ENCODE data around the gene DLG4.
A peak's percentile ranks its signal among the peaks of the same experiment; 100 is the strongest.

Gene DLG4

DNA sequence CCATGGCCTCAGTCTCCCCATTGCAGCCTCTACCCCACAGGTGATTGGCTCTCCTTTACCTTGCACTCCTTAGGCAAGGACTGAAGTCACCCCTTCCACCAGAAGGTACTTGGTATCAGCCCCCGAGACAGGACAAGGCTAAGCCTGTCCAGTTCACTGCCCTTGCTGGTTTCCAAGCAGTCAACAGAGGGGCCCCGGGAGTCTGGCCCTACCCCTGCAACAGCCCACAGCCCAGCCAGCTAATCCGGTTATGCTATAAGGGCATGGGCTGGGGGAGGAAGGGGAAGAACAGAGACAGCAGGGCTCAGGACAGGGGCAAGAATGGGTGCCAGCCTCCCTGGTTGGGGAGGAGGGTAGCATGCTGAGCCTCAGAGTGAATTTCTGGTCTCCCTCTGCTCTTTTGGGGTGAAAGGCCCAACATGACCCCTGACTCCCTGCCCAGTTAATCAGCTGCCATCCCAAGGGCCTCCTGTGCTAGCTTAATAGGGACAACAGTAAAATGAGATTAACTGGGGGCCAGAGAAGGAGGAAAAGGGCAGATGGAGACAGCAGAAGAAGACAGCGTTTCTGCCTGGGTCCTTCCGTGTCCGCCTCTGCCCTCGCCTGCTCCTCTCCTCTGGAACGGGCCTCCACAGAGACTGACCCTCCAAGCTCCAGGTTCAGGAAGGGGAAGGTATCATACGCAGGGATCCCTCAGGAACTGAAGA, 10.7 kb downstream of the DLG4 start:
- ChIA-PET POLR2A (no interaction called here), CTCF (interaction anchor here (2.0 kb wide), 1 partner anchor 32 kb away, joined by 8 read pairs; no protein-coding TSS in a partner anchor)
- no peaks in the 10 kb centered on the region for H3K9me3 ChIP-seq (ENCODE audit: control insufficient read depth, insufficient read depth, low read depth, low read length)
- H3K4me3 ChIP-seq (ENCODE audit: low read depth, low read length): no peak overlapping the region
- H3K36me3 ChIP-seq (ENCODE audit: control insufficient read depth in 2 of 2, insufficient read depth in 1 of 2, low read length in 2 of 2): peaks cover 0 to 5% of the 10 kb centered on the region in 2 experiments; a peak in 1 of 3 replicates
- peaks cover 7% of the 10 kb centered on the region; the same call in 1 of the 2 replicates for H3K4me1 ChIP-seq (ENCODE audit: control insufficient read depth, insufficient read depth, low read length)
- no peak overlapping the region for H3K27ac ChIP-seq (ENCODE audit: extremely low read depth, low read depth, low read length)
- TF ChIP-seq, protein P1, sequence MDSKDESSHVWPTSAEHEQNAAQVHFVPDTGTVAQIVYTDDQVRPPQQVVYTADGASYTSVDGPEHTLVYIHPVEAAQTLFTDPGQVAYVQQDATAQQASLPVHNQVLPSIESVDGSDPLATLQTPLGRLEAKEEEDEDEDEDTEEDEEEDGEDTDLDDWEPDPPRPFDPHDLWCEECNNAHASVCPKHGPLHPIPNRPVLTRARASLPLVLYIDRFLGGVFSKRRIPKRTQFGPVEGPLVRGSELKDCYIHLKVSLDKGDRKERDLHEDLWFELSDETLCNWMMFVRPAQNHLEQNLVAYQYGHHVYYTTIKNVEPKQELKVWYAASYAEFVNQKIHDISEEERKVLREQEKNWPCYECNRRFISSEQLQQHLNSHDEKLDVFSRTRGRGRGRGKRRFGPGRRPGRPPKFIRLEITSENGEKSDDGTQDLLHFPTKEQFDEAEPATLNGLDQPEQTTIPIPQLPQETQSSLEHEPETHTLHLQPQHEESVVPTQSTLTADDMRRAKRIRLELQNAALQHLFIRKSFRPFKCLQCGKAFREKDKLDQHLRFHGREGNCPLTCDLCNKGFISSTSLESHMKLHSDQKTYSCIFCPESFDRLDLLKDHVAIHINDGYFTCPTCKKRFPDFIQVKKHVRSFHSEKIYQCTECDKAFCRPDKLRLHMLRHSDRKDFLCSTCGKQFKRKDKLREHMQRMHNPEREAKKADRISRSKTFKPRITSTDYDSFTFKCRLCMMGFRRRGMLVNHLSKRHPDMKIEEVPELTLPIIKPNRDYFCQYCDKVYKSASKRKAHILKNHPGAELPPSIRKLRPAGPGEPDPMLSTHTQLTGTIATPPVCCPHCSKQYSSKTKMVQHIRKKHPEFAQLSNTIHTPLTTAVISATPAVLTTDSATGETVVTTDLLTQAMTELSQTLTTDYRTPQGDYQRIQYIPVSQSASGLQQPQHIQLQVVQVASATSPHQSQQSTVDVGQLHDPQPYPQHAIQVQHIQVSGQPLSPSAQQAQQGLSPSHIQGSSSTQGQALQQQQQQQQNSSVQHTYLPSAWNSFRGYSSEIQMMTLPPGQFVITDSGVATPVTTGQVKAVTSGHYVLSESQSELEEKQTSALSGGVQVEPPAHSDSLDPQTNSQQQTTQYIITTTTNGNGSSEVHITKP (tag by site-specific recombination; IDR thresholded peaks at IDR 0.05): 0 out of 2 replicates have a peak, but pooled peaks have one; percentile 27
- TF ChIP-seq SALL2 (tag by site-specific recombination; IDR thresholded peaks at IDR 0.05; ENCODE audit: borderline replicate concordance): no peak

DNA sequence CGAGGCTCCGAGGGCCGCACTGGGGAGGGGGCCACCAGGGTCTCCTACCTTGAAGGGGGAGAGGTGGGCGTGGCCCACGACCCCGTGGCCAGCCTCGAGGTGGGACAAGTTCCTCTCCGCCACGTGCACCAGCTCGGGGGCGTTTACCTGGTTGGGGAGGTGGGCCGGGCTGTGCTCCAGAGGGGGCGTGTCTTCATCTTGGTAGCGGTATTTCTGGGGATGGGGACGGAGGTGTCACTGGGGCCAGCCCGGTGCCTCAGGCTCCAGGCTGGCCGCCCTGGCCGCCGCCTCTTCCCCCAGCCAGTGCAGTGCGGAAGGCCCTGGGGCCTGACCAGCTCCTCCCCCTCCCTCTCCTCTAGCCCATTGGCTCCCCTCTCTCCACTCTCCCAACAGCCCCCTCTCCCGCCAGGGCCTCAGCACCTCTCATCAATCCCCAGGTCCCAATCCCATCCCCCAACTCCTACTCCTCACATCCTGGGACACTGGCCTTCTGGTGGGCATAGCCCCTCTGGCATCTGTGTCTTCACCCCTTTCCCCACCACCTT, 11.5 kb downstream of the DLG4 start:
- Histone ChIP-seq H3K4me3 (ENCODE audit: low read depth, low read length) (no peak overlapping the region), H3K36me3 (ENCODE audit: control insufficient read depth in 2 of 2, insufficient read depth in 1 of 2, low read length in 2 of 2) (peaks cover 0 to 13% of the 10 kb centered on the region in 2 experiments; a peak in 1 of 3 replicates), H3K27ac (ENCODE audit: extremely low read depth, low read depth, low read length) (no peak overlapping the region), H3K4me1 (ENCODE audit: control insufficient read depth, insufficient read depth, low read length) (peaks cover 3% of the 10 kb centered on the region; the same call in 1 of the 2 replicates), H3K9me3 (ENCODE audit: control insufficient read depth, insufficient read depth, low read depth, low read length) (no peaks in the 10 kb centered on the region)
- CTCF ChIA-PET: interaction anchor here (2.0 kb wide), 1 partner anchor 31 kb away, joined by 8 read pairs; no protein-coding TSS in a partner anchor
- POLR2A ChIA-PET: interaction anchor here (0.6 to 0.9 kb wide), 2 partner anchors 13 to 140 kb away, joined by 3 to 5 read pairs; no protein-coding TSS in a partner anchor
- TF ChIP-seq ZNF558 (tag by site-specific recombination; IDR thresholded peaks at IDR 0.05): no peak
- peak; percentile 55; the same call in 1 of the 2 replicates for TF ChIP-seq KLF9 (tag by site-specific recombination; IDR thresholded peaks at IDR 0.05; ENCODE audit: low read depth)
- TF ChIP-seq ZBTB7A (tag by site-specific recombination; IDR thresholded peaks at IDR 0.05; ENCODE audit: low read depth): 0 out of 2 replicates have a peak, but pooled peaks have one; percentile 51

DNA sequence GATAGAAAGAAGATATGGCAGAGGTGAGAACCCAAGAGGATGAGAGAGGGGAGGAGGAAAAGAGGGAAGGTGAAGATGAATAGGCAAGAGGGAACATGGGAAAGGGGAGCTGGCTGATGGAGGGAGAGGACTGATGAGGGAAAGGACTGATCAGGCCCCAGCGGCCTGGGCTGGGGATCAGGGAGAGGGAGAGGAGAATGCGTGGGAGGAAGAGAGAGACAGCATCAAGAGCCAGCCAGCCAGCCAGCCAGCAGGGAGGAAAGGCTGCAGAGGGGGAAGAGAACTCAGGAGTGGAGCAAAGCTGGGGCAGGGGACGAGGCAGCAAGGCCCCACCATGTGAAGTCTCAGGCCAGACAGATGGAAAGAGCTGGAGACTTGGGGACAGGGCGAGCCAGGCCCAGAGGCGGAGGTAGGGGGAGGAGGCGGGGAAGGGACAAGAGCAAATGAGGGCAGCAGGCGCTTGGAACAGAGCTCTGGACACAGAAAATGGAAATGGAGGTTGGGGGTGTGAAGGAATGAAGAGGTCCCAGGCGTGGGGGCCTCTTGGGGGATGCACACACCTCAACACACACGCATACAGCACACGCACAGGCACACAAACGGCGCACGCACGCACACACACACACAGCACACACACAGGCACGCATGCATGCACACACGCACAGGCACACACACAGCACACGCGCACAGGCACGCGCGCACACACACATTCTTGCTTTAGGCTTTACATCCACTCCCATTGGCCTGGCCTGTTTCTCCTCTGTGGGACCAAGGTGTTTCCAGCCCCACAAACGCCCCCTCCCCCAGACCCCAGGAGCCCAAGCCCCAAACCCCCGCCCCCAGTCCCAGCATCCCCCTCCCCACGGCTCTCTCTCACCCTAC, 12.3 kb downstream of the DLG4 start:
- no peak overlapping the region for H3K4me3 ChIP-seq (ENCODE audit: low read depth, low read length)
- no peaks in the 10 kb centered on the region for H3K9me3 ChIP-seq (ENCODE audit: control insufficient read depth, insufficient read depth, low read depth, low read length)
- peaks cover 3% of the 10 kb centered on the region; the same call in 1 of the 2 replicates for H3K4me1 ChIP-seq (ENCODE audit: control insufficient read depth, insufficient read depth, low read length)
- H3K36me3 ChIP-seq (ENCODE audit: control insufficient read depth in 2 of 2, insufficient read depth in 1 of 2, low read length in 2 of 2): peaks cover 0 to 20% of the 10 kb centered on the region in 2 experiments; a peak in 2 of 3 replicates
- CTCF ChIA-PET: no interaction called here
- POLR2A ChIA-PET: interaction anchor here (0.9 kb wide), 1 partner anchor 14 kb away, joined by 5 read pairs; no protein-coding TSS in a partner anchor
- no peak overlapping the region for H3K27ac ChIP-seq (ENCODE audit: extremely low read depth, low read depth, low read length)
- TF ChIP-seq EGR2 (tag by site-specific recombination; IDR thresholded peaks at IDR 0.05; ENCODE audit: low read depth) (peak; percentile 81), GLIS2 (tag by site-specific recombination; IDR thresholded peaks at IDR 0.05) (peak; percentile 12; the same call in 1 of the 2 replicates), ZNF311 (tag by site-specific recombination; IDR thresholded peaks at IDR 0.05; ENCODE audit: borderline replicate concordance) (no peak), SP2 (tag by site-specific recombination; IDR thresholded peaks at IDR 0.05) (0 out of 2 replicates have a peak, but pooled peaks have one; percentile 2), ZNF776 (tag by site-specific recombination; IDR thresholded peaks at IDR 0.05; ENCODE audit: borderline replicate concordance) (no peak), ZNF366 (tag by site-specific recombination; conservative IDR thresholded peaks at IDR 0.05) (peak; percentile 73; the same call in 1 of the 2 replicates), PRDM1 (tag by site-specific recombination; IDR thresholded peaks at IDR 0.05) (peak; percentile 93), ZBTB1 (tag by site-specific recombination; IDR thresholded peaks at IDR 0.05) (no peak), ZNF223 (tag by site-specific recombination; IDR thresholded peaks at IDR 0.05) (0 out of 2 replicates have a peak, but pooled peaks have one; percentile 8), ZXDB (tag by site-specific recombination; IDR thresholded peaks at IDR 0.05) (no peak)
- TF ChIP-seq, protein P2, sequence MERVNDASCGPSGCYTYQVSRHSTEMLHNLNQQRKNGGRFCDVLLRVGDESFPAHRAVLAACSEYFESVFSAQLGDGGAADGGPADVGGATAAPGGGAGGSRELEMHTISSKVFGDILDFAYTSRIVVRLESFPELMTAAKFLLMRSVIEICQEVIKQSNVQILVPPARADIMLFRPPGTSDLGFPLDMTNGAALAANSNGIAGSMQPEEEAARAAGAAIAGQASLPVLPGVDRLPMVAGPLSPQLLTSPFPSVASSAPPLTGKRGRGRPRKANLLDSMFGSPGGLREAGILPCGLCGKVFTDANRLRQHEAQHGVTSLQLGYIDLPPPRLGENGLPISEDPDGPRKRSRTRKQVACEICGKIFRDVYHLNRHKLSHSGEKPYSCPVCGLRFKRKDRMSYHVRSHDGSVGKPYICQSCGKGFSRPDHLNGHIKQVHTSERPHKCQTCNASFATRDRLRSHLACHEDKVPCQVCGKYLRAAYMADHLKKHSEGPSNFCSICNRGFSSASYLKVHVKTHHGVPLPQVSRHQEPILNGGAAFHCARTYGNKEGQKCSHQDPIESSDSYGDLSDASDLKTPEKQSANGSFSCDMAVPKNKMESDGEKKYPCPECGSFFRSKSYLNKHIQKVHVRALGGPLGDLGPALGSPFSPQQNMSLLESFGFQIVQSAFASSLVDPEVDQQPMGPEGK (tag by site-specific recombination; IDR thresholded peaks at IDR 0.05): 0 out of 2 replicates have a peak, but pooled peaks have one; percentile 9
- TF ChIP-seq, protein P3, sequence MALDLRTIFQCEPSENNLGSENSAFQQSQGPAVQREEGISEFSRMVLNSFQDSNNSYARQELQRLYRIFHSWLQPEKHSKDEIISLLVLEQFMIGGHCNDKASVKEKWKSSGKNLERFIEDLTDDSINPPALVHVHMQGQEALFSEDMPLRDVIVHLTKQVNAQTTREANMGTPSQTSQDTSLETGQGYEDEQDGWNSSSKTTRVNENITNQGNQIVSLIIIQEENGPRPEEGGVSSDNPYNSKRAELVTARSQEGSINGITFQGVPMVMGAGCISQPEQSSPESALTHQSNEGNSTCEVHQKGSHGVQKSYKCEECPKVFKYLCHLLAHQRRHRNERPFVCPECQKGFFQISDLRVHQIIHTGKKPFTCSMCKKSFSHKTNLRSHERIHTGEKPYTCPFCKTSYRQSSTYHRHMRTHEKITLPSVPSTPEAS (tag by site-specific recombination; IDR thresholded peaks at IDR 0.05): peak; percentile 74
- TF ChIP-seq, protein P4, sequence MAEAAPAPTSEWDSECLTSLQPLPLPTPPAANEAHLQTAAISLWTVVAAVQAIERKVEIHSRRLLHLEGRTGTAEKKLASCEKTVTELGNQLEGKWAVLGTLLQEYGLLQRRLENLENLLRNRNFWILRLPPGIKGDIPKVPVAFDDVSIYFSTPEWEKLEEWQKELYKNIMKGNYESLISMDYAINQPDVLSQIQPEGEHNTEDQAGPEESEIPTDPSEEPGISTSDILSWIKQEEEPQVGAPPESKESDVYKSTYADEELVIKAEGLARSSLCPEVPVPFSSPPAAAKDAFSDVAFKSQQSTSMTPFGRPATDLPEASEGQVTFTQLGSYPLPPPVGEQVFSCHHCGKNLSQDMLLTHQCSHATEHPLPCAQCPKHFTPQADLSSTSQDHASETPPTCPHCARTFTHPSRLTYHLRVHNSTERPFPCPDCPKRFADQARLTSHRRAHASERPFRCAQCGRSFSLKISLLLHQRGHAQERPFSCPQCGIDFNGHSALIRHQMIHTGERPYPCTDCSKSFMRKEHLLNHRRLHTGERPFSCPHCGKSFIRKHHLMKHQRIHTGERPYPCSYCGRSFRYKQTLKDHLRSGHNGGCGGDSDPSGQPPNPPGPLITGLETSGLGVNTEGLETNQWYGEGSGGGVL (tag by site-specific recombination; IDR thresholded peaks at IDR 0.05): peak; percentile 65

Data from HEK293 (cell line).